Uterus (tissue), 4 donors: ENCODE measurements around the gene GABRB1. TPM values are rescaled to one million over a fixed set of nuclear protein-coding genes. Genes with fewer than 3 reads are reported as not detected.

Experiments used
- DNase-seq, 2 donors: peaks; one replicate each; pipeline ENCODE4 v3.0.0-alpha.2; 2019 to 2020
- H3K27ac ChIP-seq, 2 donors: fragments of 200-600 bp; sonication (generic); 1 replicate in 1 of 2; 2 replicates in 1 of 2; pipeline ENCODE4 v1.5.1; 2016 to 2018
- H3K27me3 ChIP-seq, 2 donors: fragments of 200-600 bp; sonication (generic); one replicate each; pipeline ENCODE4 v1.5.1; 2018 to 2019; ENCODE audit warnings: control low read depth in 1 of 2
- H3K36me3 ChIP-seq, 2 donors: fragments of 200-600 bp; sonication (generic); one replicate each; pipeline ENCODE4 v1.5.1; 2019; ENCODE audit warnings: control low read depth in 1 of 2
- H3K4me1 ChIP-seq, 2 donors: fragments of 200-600 bp; sonication (generic); one replicate each; pipeline ENCODE4 v1.5.1; 2018 to 2019; ENCODE audit warnings: control low read depth in 1 of 2
- H3K4me3 ChIP-seq, 2 donors: fragments of 200-600 bp; sonication (generic); 1 replicate in 1 of 2; 2 replicates in 1 of 2; pipeline ENCODE4 v1.5.1; 2018 to 2019; ENCODE audit warnings: mild to moderate bottlenecking in 1 of 2
- H3K9me3 ChIP-seq, 2 donors: fragments of 200-600 bp; sonication (generic); one replicate each; pipeline ENCODE4 v1.5.1; 2019; ENCODE audit warnings: control low read depth in 1 of 2
- CTCF ChIP-seq, 4 experiments: fragments of 200-600 bp in 2 of 4; fragments of 450-650 bp in 2 of 4; sonication (generic) in 2 of 4; IDR thresholded peaks; one replicate each; pipeline ENCODE4 v1.5.1; 2016 to 2019; ENCODE audit warnings: antibody characterized with exemption in 4 of 4, mild to moderate bottlenecking in 2 of 4, moderate library complexity in 1 of 4
- POLR2A ChIP-seq, 2 donors: fragments of 450-650 bp; IDR thresholded peaks; one replicate each; pipeline ENCODE4 v1.6.1; 2016; ENCODE audit warnings: antibody characterized with exemption in 2 of 2, mild to moderate bottlenecking in 1 of 2, moderate library complexity in 1 of 2
- intact Hi-C: fragments of 100-400 bp; cut with DNase I; formaldehyde crosslinking; loops from one replicate; pipeline ENCODE4 v1.15.1; 2023; ENCODE audit warnings: low total_unique reads
- total RNA-seq, 4 donors: library from RNA; depleted of rRNA in 3 of 4; stranded (reverse); fragments of >200 nt in 3 of 4; gene quantifications; one replicate each; pipeline versions ENCODE4 v1.1.0 to v1.2.4, GENCODE V29; 2014 to 2023
- donor health status: DM: yes; HTN: yes; CAD: no.

GABRB1 gene
- total RNA-seq, 4 donors from 2014 or later: 1.2 to 1.5 TPM; not detected in 2

- no peaks in the 10 kb centered on the region for H3K27me3 ChIP-seq
- H3K36me3 ChIP-seq: no peaks in the 10 kb centered on the region
- H3K4me3 ChIP-seq: no peak overlapping the region
- no peak for DNase-seq
- no peaks in the 10 kb centered on the region for H3K4me1 ChIP-seq
- no peak overlapping the region for H3K27ac ChIP-seq
- H3K9me3 ChIP-seq: no peaks in the 10 kb centered on the region
- TF ChIP-seq CTCF (IDR thresholded peaks at IDR 0.05) (no peak), POLR2A (IDR thresholded peaks at IDR 0.05) (no peak)
- intact Hi-C loops: no loop called here
Observed at GRCh38 chr4:47413521-47413920, 382.2 kb downstream of the GABRB1 start.

GRCh38 chr4:47415719-47416118 lies 384.4 kb downstream of the GABRB1 start:
- no peak for DNase-seq
- no peaks in the 10 kb centered on the region for H3K27me3 ChIP-seq
- H3K27ac ChIP-seq: no peak overlapping the region
- H3K9me3 ChIP-seq: no peaks in the 10 kb centered on the region
- no peaks in the 10 kb centered on the region for H3K4me1 ChIP-seq
- H3K36me3 ChIP-seq: no peaks in the 10 kb centered on the region
- H3K4me3 ChIP-seq: no peak overlapping the region
- TF ChIP-seq CTCF (IDR thresholded peaks at IDR 0.05): no peak
- no peak for TF ChIP-seq POLR2A (IDR thresholded peaks at IDR 0.05)
- intact Hi-C loops: no loop called here

GRCh38 chr4:47418147-47418546 lies 386.8 kb downstream of the GABRB1 start:
- Histone ChIP-seq H3K36me3 (no peaks in the 10 kb centered on the region), H3K27ac (no peak overlapping the region), H3K4me1 (no peaks in the 10 kb centered on the region), H3K27me3 (no peaks in the 10 kb centered on the region), H3K4me3 (no peak overlapping the region), H3K9me3 (no peaks in the 10 kb centered on the region)
- TF ChIP-seq CTCF (IDR thresholded peaks at IDR 0.05) (no peak), POLR2A (IDR thresholded peaks at IDR 0.05) (no peak)
- intact Hi-C loops: no loop called here
- DNase-seq: no peak

- H3K4me3 ChIP-seq: no peak overlapping the region
- DNase-seq: no peak
- TF ChIP-seq POLR2A (IDR thresholded peaks at IDR 0.05) (no peak), CTCF (IDR thresholded peaks at IDR 0.05) (no peak)
- no peaks in the 10 kb centered on the region for H3K4me1 ChIP-seq
- no peaks in the 10 kb centered on the region for H3K27me3 ChIP-seq
- H3K36me3 ChIP-seq: no peaks in the 10 kb centered on the region
- no peak overlapping the region for H3K27ac ChIP-seq
- intact Hi-C loops: no loop called here
- no peaks in the 10 kb centered on the region for H3K9me3 ChIP-seq
Observed at GRCh38 chr4:47419296-47419695, 387.9 kb downstream of the GABRB1 start.

GRCh38 chr4:47425628-47426027 lies 394.3 kb downstream of the GABRB1 start:
- no peaks in the 10 kb centered on the region for H3K4me1 ChIP-seq
- intact Hi-C loops: no loop called here
- no peak overlapping the region for H3K27ac ChIP-seq
- H3K27me3 ChIP-seq: no peaks in the 10 kb centered on the region
- no peaks in the 10 kb centered on the region for H3K36me3 ChIP-seq
- no peaks in the 10 kb centered on the region for H3K9me3 ChIP-seq
- TF ChIP-seq POLR2A (IDR thresholded peaks at IDR 0.05) (no peak), CTCF (IDR thresholded peaks at IDR 0.05) (no peak)
- H3K4me3 ChIP-seq: no peak overlapping the region
- DNase-seq: no peak
